KMS-11 (cell line): ENCODE measurements around the gene DGCR2.
A peak's percentile ranks its signal among the peaks of the same experiment; 100 is the strongest.

Experiments used
- H2AFZ ChIP-seq: fragments of 200-600 bp; sonication (generic); 2 replicates; pipeline ENCODE4 v1.6.1; 2016; ENCODE audit warnings: antibody characterized with exemption, mixed run types, low read depth
- H3K27ac ChIP-seq: fragments of 200-600 bp; sonication (generic); 2 replicates; pipeline ENCODE4 v1.6.1; 2016; ENCODE audit warnings: mild to moderate bottlenecking, mixed run types
- H3K27me3 ChIP-seq: fragments of 200-600 bp; sonication (generic); 2 replicates; pipeline ENCODE4 v1.6.1; 2017; ENCODE audit warnings: mild to moderate bottlenecking, low read depth, mixed run types, moderate library complexity; ENCODE audit not compliant: insufficient read depth
- H3K36me3 ChIP-seq: fragments of 200-600 bp; sonication (generic); 2 replicates; pipeline ENCODE4 v1.6.1; 2017; ENCODE audit warnings: mild to moderate bottlenecking, mixed run types; ENCODE audit not compliant: insufficient read depth
- H3K4me1 ChIP-seq: fragments of 200-600 bp; sonication (generic); 2 replicates; pipeline ENCODE4 v1.6.1; 2016; ENCODE audit warnings: mild to moderate bottlenecking, low read depth, mixed run types; ENCODE audit not compliant: poor library complexity, severe bottlenecking
- H3K4me2 ChIP-seq: fragments of 200-600 bp; sonication (generic); 2 replicates; pipeline ENCODE4 v1.7.0; 2016; ENCODE audit warnings: mild to moderate bottlenecking, mixed run types
- H3K4me3 ChIP-seq: fragments of 200-600 bp; sonication (generic); IDR thresholded peaks from 2 replicates; pipeline ENCODE4 v1.6.1; 2017; ENCODE audit warnings: low read depth, low read length, mixed read lengths; ENCODE audit not compliant: insufficient read depth
- H3K79me2 ChIP-seq: fragments of 200-600 bp; sonication (generic); 2 replicates; pipeline ENCODE4 v1.6.1; 2016; ENCODE audit warnings: low read depth, mixed run types; ENCODE audit not compliant: insufficient read depth
- H3K9ac ChIP-seq: fragments of 200-600 bp; sonication (generic); 2 replicates; pipeline ENCODE4 v1.6.1; 2016; ENCODE audit warnings: mild to moderate bottlenecking, mixed run types
- H4K20me1 ChIP-seq: fragments of 200-600 bp; sonication (generic); 2 replicates; pipeline ENCODE4 v1.6.1; 2016; ENCODE audit warnings: mild to moderate bottlenecking, mixed run types; ENCODE audit not compliant: insufficient read depth
- CTCF ChIP-seq: fragments of 200-600 bp; sonication (generic); conservative IDR thresholded peaks from 2 replicates; pipeline ENCODE4 v1.6.1; 2017; ENCODE audit warnings: low read depth, mild to moderate bottlenecking, antibody characterized with exemption, low read length, moderate library complexity, mixed read lengths

DGCR2 gene

GRCh38 chr22:19119949-19120348 lies 2.3 kb downstream of the DGCR2 start:
- Histone ChIP-seq H3K9ac (no peak overlapping the region), H3K27me3 (no peaks in the 10 kb centered on the region), H3K27ac (no peak overlapping the region), H3K36me3 (no peaks in the 10 kb centered on the region), H3K79me2 (peaks cover 58% of the 10 kb centered on the region), H3K4me1 (peaks cover 54% of the 10 kb centered on the region), H2AFZ (no peak overlapping the region), H3K4me3 (no peak overlapping the region), H4K20me1 (peaks cover 28% of the 10 kb centered on the region; the same call in 1 of the 2 replicates), H3K4me2 (peak overlapping the region; percentile 77; the same call in 1 of the 2 replicates)
- no peak for TF ChIP-seq CTCF

- no peaks in the 10 kb centered on the region for H3K36me3 ChIP-seq
- H2AFZ ChIP-seq = no peak overlapping the region
- H3K27ac ChIP-seq = peak overlapping the region; percentile 2; the same call in 1 of the 2 replicates
- H3K4me1 ChIP-seq = peaks cover 63% of the 10 kb centered on the region
- H3K4me3 ChIP-seq = no peak overlapping the region
- peaks cover 72% of the 10 kb centered on the region for H3K79me2 ChIP-seq
- H3K4me2 ChIP-seq = peak overlapping the region; percentile 13; the same call in 1 of the 2 replicates
- no peak for TF ChIP-seq CTCF
- peaks cover 39% of the 10 kb centered on the region; the same call in 1 of the 2 replicates for H4K20me1 ChIP-seq
- no peak overlapping the region for H3K9ac ChIP-seq
- no peaks in the 10 kb centered on the region for H3K27me3 ChIP-seq
Observed at GRCh38 chr22:19118329-19118880, 3.8 kb downstream of the DGCR2 start.

GRCh38 chr22:19117111-19117512 lies 5.1 kb downstream of the DGCR2 start:
- Histone ChIP-seq H3K4me2 (no peak overlapping the region; the same call in 1 of the 2 replicates), H3K27ac (no peak overlapping the region), H3K36me3 (no peaks in the 10 kb centered on the region), H3K4me3 (no peak overlapping the region), H4K20me1 (peaks cover 42% of the 10 kb centered on the region; the same call in 1 of the 2 replicates), H3K27me3 (no peaks in the 10 kb centered on the region), H3K79me2 (peaks cover 77% of the 10 kb centered on the region), H3K4me1 (peaks cover 63% of the 10 kb centered on the region), H2AFZ (no peak overlapping the region), H3K9ac (no peak overlapping the region)
- no peak for TF ChIP-seq CTCF

- peak; percentile 39 for TF ChIP-seq CTCF
- Histone ChIP-seq H3K79me2 (peaks cover 77% of the 10 kb centered on the region), H4K20me1 (peaks cover 49% of the 10 kb centered on the region), H3K27me3 (no peaks in the 10 kb centered on the region), H3K4me1 (peaks cover 71% of the 10 kb centered on the region), H3K4me3 (no peak overlapping the region), H3K4me2 (no peak overlapping the region), H3K36me3 (no peaks in the 10 kb centered on the region), H2AFZ (no peak overlapping the region), H3K27ac (0 out of 2 replicates have a peak overlapping the region, but pooled peaks have one; percentile 21), H3K9ac (no peak overlapping the region)
Observed at GRCh38 chr22:19115628-19116027, 6.6 kb downstream of the DGCR2 start.
